K562 (cell line): ENCODE measurements around the gene HOXC11.

Experiments
- ARNT ChIP-seq, 2 experiments: fragments of 450-650 bp; IDR thresholded peaks; 2 replicates each; pipeline ENCODE4 v1.6.1; 2016; ENCODE audit warnings: mild to moderate bottlenecking in 1 of 2
- CHD2 ChIP-seq: IDR thresholded peaks from 2 replicates; pipeline ENCODE4 v1.6.1; 2011; ENCODE audit warnings: low read depth, low read length
- KDM1A ChIP-seq, 2 experiments: fragments of 450-650 bp; IDR thresholded peaks; 2 replicates each; pipeline ENCODE4 v1.6.1; 2016; ENCODE audit warnings: mild to moderate bottlenecking in 2 of 2
- L3MBTL2 ChIP-seq: fragments of 450-650 bp; IDR thresholded peaks from 2 replicates; pipeline ENCODE4 v1.6.1; 2016; ENCODE audit warnings: mild to moderate bottlenecking, moderate library complexity
- MYBL2 ChIP-seq, 2 experiments: fragments of 450-650 bp in 1 of 2; sonication (generic) in 1 of 2; formaldehyde crosslinking in 1 of 2; IDR thresholded peaks; 2 replicates each; pipeline versions ENCODE4 v1.6.1 to v1.8.1; 2017 to 2022; ENCODE audit warnings: borderline replicate concordance in 1 of 2, inconsistent platforms in 1 of 2, low read depth in 1 of 2, mild to moderate bottlenecking in 1 of 2, missing genetic modification reagents in 1 of 2, moderate library complexity in 1 of 2
- PCBP1 ChIP-seq: fragments of 200-400 bp; formaldehyde crosslinking; IDR thresholded peaks from 2 replicates; pipeline ENCODE4 v1.6.1; 2018; ENCODE audit warnings: mild to moderate bottlenecking, low read depth, low read length; ENCODE audit not compliant: poor library complexity, severe bottlenecking
- RNF2 ChIP-seq: sonication (generic); IDR thresholded peaks from 2 replicates; pipeline ENCODE4 v1.6.1; 2016
- ZFP36 ChIP-seq: fragments of 150-350 bp; IDR thresholded peaks from 2 replicates; pipeline ENCODE4 v1.6.1; 2018; ENCODE audit warnings: low read length, low read depth; ENCODE audit not compliant: partially characterized antibody
- TF ChIP-seq, protein P1 (sequence below), 3 experiments: IDR thresholded peaks in 2 of 3; conservative IDR thresholded peaks in 1 of 3; 2 replicates each; pipeline ENCODE4 v1.5.1; 2011 to 2012; ENCODE audit warnings: low read length in 3 of 3, mild to moderate bottlenecking in 3 of 3, control low read depth in 2 of 3, improper control_type of control experiment in 1 of 3, inconsistent platforms in 1 of 3, low read depth in 1 of 3, mixed read lengths in 1 of 3, moderate library complexity in 1 of 3; ENCODE audit not compliant: insufficient read depth in 2 of 3
- TF ChIP-seq, protein P2 (sequence below): sonication (generic); formaldehyde crosslinking; IDR thresholded peaks from 2 replicates; pipeline ENCODE4 v1.9.0; 2022; ENCODE audit warnings: mild to moderate bottlenecking, missing genetic modification reagents
- TF ChIP-seq, protein P3 (sequence below): fragments of 200-800 bp; sonication (Bioruptor generic); IDR thresholded peaks from 2 replicates; pipeline ENCODE4 v1.6.1; 2016; ENCODE audit warnings: missing genetic modification characterization, missing compliant biosample characterization

DNA sequence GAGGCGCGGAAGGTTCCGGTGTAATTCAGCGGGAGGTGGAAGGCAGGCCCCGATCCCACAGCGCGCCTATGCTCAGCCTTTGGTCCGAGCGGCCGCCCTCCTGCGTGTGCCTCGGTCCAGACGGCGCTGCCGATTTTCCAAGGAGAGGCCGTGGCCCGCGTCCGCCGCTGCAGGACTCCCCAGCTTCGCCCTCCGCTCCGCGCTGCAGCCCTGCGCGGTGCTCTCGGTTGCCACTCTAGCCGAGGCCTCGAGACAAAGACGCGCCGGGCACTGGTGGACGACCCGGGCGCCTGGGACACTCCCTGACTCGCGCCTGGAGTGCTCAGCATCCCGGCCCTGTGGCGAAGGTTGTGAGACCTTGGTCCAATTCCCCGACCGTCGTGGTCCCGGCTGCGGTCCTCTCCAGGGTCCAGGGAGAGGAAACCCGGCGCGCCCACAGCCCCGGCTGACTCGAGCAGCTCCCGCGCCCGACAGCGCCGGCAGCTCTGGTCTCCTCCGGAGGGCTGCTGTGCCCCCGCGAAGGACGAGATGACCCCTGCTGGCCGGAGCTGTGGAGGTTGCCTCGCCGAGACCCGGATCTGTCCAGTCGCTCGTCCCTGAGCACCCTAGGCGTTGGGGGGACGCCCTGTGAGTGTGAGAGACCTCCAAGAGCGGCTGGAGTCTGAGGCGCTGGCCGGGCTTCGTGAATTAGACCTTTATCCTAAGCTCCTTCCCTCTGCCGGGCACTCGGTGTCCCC lies 11.7 kb upstream of the HOXC11 start:
- TF ChIP-seq MYBL2 (IDR thresholded peaks at IDR 0.05; ENCODE audit: low read depth) (no peak), MYBL2 (CRISPR knock-in tag; IDR thresholded peaks at IDR 0.05; ENCODE audit: borderline replicate concordance) (no peak), PCBP1 (no peak), KDM1A (IDR thresholded peaks at IDR 0.05) (no peak), ARNT (IDR thresholded peaks at IDR 0.05) (no peak), ZFP36 (no peak), RNF2 (no peak), CHD2 (no peak), L3MBTL2 (no peak)
- TF ChIP-seq, protein P1, sequence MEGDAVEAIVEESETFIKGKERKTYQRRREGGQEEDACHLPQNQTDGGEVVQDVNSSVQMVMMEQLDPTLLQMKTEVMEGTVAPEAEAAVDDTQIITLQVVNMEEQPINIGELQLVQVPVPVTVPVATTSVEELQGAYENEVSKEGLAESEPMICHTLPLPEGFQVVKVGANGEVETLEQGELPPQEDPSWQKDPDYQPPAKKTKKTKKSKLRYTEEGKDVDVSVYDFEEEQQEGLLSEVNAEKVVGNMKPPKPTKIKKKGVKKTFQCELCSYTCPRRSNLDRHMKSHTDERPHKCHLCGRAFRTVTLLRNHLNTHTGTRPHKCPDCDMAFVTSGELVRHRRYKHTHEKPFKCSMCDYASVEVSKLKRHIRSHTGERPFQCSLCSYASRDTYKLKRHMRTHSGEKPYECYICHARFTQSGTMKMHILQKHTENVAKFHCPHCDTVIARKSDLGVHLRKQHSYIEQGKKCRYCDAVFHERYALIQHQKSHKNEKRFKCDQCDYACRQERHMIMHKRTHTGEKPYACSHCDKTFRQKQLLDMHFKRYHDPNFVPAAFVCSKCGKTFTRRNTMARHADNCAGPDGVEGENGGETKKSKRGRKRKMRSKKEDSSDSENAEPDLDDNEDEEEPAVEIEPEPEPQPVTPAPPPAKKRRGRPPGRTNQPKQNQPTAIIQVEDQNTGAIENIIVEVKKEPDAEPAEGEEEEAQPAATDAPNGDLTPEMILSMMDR (IDR thresholded peaks at IDR 0.05 in 2 of 3, conservative IDR thresholded peaks at IDR 0.05 in 1 of 3; ENCODE audit: insufficient read depth in 2 of 3, low read depth in 1 of 3, low read length in 3 of 3): peak in 1 of 3 experiments; percentile 28; a peak in 2 of 6 replicates
- TF ChIP-seq, protein P2, sequence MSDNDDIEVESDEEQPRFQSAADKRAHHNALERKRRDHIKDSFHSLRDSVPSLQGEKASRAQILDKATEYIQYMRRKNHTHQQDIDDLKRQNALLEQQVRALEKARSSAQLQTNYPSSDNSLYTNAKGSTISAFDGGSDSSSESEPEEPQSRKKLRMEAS (CRISPR knock-in tag): no peak
- TF ChIP-seq, protein P3, sequence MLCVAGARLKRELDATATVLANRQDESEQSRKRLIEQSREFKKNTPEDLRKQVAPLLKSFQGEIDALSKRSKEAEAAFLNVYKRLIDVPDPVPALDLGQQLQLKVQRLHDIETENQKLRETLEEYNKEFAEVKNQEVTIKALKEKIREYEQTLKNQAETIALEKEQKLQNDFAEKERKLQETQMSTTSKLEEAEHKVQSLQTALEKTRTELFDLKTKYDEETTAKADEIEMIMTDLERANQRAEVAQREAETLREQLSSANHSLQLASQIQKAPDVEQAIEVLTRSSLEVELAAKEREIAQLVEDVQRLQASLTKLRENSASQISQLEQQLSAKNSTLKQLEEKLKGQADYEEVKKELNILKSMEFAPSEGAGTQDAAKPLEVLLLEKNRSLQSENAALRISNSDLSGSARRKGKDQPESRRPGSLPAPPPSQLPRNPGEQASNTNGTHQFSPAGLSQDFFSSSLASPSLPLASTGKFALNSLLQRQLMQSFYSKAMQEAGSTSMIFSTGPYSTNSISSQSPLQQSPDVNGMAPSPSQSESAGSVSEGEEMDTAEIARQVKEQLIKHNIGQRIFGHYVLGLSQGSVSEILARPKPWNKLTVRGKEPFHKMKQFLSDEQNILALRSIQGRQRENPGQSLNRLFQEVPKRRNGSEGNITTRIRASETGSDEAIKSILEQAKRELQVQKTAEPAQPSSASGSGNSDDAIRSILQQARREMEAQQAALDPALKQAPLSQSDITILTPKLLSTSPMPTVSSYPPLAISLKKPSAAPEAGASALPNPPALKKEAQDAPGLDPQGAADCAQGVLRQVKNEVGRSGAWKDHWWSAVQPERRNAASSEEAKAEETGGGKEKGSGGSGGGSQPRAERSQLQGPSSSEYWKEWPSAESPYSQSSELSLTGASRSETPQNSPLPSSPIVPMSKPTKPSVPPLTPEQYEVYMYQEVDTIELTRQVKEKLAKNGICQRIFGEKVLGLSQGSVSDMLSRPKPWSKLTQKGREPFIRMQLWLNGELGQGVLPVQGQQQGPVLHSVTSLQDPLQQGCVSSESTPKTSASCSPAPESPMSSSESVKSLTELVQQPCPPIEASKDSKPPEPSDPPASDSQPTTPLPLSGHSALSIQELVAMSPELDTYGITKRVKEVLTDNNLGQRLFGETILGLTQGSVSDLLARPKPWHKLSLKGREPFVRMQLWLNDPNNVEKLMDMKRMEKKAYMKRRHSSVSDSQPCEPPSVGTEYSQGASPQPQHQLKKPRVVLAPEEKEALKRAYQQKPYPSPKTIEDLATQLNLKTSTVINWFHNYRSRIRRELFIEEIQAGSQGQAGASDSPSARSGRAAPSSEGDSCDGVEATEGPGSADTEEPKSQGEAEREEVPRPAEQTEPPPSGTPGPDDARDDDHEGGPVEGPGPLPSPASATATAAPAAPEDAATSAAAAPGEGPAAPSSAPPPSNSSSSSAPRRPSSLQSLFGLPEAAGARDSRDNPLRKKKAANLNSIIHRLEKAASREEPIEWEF: no peak
